Mesodermal cell (in vitro differentiated cells): ENCODE measurements around the gene RBM20.
"Not testable (repeated sequence)": the region's sequence is repeated elsewhere in the genome, so short reads cannot be mapped to it uniquely, and the experiment has no call there.

Source experiments
- H3K27ac ChIP-seq: 2 replicates; pipeline ENCODE4 v1.7.0; 2013; ENCODE audit warnings: mild to moderate bottlenecking, low read depth, low read length, moderate library complexity; ENCODE audit not compliant: severe bottlenecking
- H3K36me3 ChIP-seq: 2 replicates; pipeline ENCODE4 v1.7.1; 2013; ENCODE audit warnings: mild to moderate bottlenecking, low read length, moderate library complexity; ENCODE audit not compliant: control insufficient read depth, insufficient read depth
- H3K4me1 ChIP-seq: one replicate; pipeline ENCODE4 v1.7.1; 2013; ENCODE audit warnings: mild to moderate bottlenecking, low read length; ENCODE audit not compliant: insufficient read depth, control insufficient read depth, poor library complexity, severe bottlenecking
- H3K4me3 ChIP-seq: 2 replicates; pipeline ENCODE4 v1.7.0; 2013; ENCODE audit warnings: low read length, control low read depth, mild to moderate bottlenecking; ENCODE audit not compliant: insufficient read depth, poor library complexity, severe bottlenecking; ENCODE audit errors: extremely low read depth
- H3K9me3 ChIP-seq: 2 replicates; pipeline ENCODE4 v1.7.1; 2013; ENCODE audit warnings: mild to moderate bottlenecking, low read length, moderate library complexity; ENCODE audit not compliant: control insufficient read depth
- WGBS, 2 experiments: methylation state at CpG; one replicate each; pipeline ENCODE4 v1.1.5; 2013; ENCODE audit warnings: missing lambda C conversion rate in 2 of 2; ENCODE audit not compliant: insufficient coverage in 2 of 2; 5-methylcytosine and 5-hydroxymethylcytosine counted together

Gene RBM20

GRCh38 chr10:110613341-110613995 is 30.7 kb upstream of the RBM20 start:
- no peaks in the 10 kb centered on the region for H3K36me3 ChIP-seq
- WGBS, 2 experiments: 92 to 94% methylated on average over 6 to 8 of the region's 8 CpGs
- no peak overlapping the region for H3K27ac ChIP-seq
- H3K9me3 ChIP-seq: no peaks in the 10 kb centered on the region
- H3K4me3 ChIP-seq: no peak overlapping the region
- H3K4me1 ChIP-seq: no peaks in the 10 kb centered on the region

GRCh38 chr10:110613996-110614495 is 30.1 kb upstream of the RBM20 start:
- H3K4me1 ChIP-seq: no peaks in the 10 kb centered on the region
- no peak overlapping the region for H3K4me3 ChIP-seq
- WGBS, 2 experiments: 94 to 95% methylated on average over 4 to 6 of the region's 9 CpGs
- no peak overlapping the region for H3K27ac ChIP-seq
- no peaks in the 10 kb centered on the region for H3K9me3 ChIP-seq
- no peaks in the 10 kb centered on the region for H3K36me3 ChIP-seq

GRCh38 chr10:110615057-110615747 is 28.9 kb upstream of the RBM20 start:
- H3K9me3 ChIP-seq: no peaks in the 10 kb centered on the region
- no peaks in the 10 kb centered on the region for H3K4me1 ChIP-seq
- WGBS, 2 experiments: 73 to 100% methylated on average over 2 of the region's 2 CpGs
- H3K27ac ChIP-seq: no peak overlapping the region
- no peak overlapping the region for H3K4me3 ChIP-seq
- H3K36me3 ChIP-seq: no peaks in the 10 kb centered on the region

- Histone ChIP-seq H3K36me3 (no peaks in the 10 kb centered on the region), H3K27ac (no peak overlapping the region), H3K9me3 (no peaks in the 10 kb centered on the region), H3K4me3 (no peak overlapping the region), H3K4me1 (no peaks in the 10 kb centered on the region)
- 92% methylated on average over 2 of the region's 5 CpGs; no CpG with 5 or more reads in 1 of the 2 experiments for WGBS, 2 experiments
Observed at GRCh38 chr10:110616493-110617033, 27.6 kb upstream of the RBM20 start.

GRCh38 chr10:110617425-110618229 is 26.5 kb upstream of the RBM20 start:
- WGBS, 2 experiments: 84 to 96% methylated on average over 3 to 5 of the region's 7 CpGs
- H3K27ac ChIP-seq: no peak overlapping the region

GRCh38 chr10:110618230-110618610 is 25.9 kb upstream of the RBM20 start:
- WGBS, 2 experiments: 60 to 90% methylated on average over 1 to 3 of the region's 5 CpGs
- Histone ChIP-seq H3K36me3 (no peaks in the 10 kb centered on the region), H3K9me3 (no peaks in the 10 kb centered on the region), H3K4me3 (no peak overlapping the region), H3K27ac (no peak overlapping the region), H3K4me1 (no peaks in the 10 kb centered on the region)

More at GRCh38 chr10:110617425-110618229, 26.5 kb upstream of the RBM20 start:
- Histone ChIP-seq H3K4me3 (no peak overlapping the region), H3K4me1 (no peaks in the 10 kb centered on the region), H3K36me3 (no peaks in the 10 kb centered on the region), H3K9me3 (no peaks in the 10 kb centered on the region)

GRCh38 chr10:110619514-110620397 is 24.4 kb upstream of the RBM20 start:
- no peaks in the 10 kb centered on the region for H3K9me3 ChIP-seq
- no peak overlapping the region for H3K4me3 ChIP-seq
- H3K36me3 ChIP-seq: no peaks in the 10 kb centered on the region
- no peaks in the 10 kb centered on the region for H3K4me1 ChIP-seq
- H3K27ac ChIP-seq: no peak overlapping the region
- WGBS, 2 experiments: 78 to 80% methylated on average over 1 to 3 of the region's 3 CpGs

- H3K4me3 ChIP-seq: no peak overlapping the region
- H3K27ac ChIP-seq: no peak overlapping the region
- no peaks in the 10 kb centered on the region for H3K9me3 ChIP-seq
- no peaks in the 10 kb centered on the region for H3K36me3 ChIP-seq
- H3K4me1 ChIP-seq: no peaks in the 10 kb centered on the region
- no CpG with 5 or more reads among the region's 2 CpGs for WGBS, 2 experiments
Observed at GRCh38 chr10:110620398-110620719, 23.8 kb upstream of the RBM20 start.

- not testable (repeated sequence) for H3K4me3 ChIP-seq, H3K36me3 ChIP-seq, H3K4me1 ChIP-seq, H3K9me3 ChIP-seq, H3K27ac ChIP-seq
- 100% methylated on average over 1 of the region's 4 CpGs; no CpG with 5 or more reads in 1 of the 2 experiments for WGBS, 2 experiments
Observed at GRCh38 chr10:110623316-110623715, 20.8 kb upstream of the RBM20 start.

- peaks cover 12% of the 10 kb centered on the region for H3K4me1 ChIP-seq
- no peaks in the 10 kb centered on the region for H3K9me3 ChIP-seq
- no peak overlapping the region for H3K4me3 ChIP-seq
- WGBS, 2 experiments: 85 to 86% methylated on average over 4 to 6 of the region's 6 CpGs
- H3K27ac ChIP-seq: no peak overlapping the region
- H3K36me3 ChIP-seq: no peaks in the 10 kb centered on the region
Observed at GRCh38 chr10:110625356-110625894, 18.7 kb upstream of the RBM20 start.
